DMS 273 (cell line): ENCODE data around the gene ZNF605.
A peak's percentile ranks its signal among the peaks of the same experiment; 100 is the strongest.
"Not testable (repeated sequence)": the region's sequence is repeated elsewhere in the genome, so short reads cannot be mapped to it uniquely, and the experiment has no call there.

Experiments used
- DNase-seq: peaks from one replicate; lab custom pipeline; 2025; ENCODE audit not compliant: unreplicated experiment; lab: John Stamatoyannopoulos, UW

The ZNF605 gene

GRCh38 chr12:132908145-132909029, 47.7 kb downstream of the ZNF605 start:
- peak; percentile 99 for DNase-seq

GRCh38 chr12:132907789-132908144, 48.3 kb downstream of the ZNF605 start:
- DNase-seq = not testable (repeated sequence)

GRCh38 chr12:132907216-132907615, 48.9 kb downstream of the ZNF605 start:
- peak; percentile 32 for DNase-seq

- no peak for DNase-seq
These were observed 51.3 kb downstream of the ZNF605 start for GRCh38 chr12:132904718-132905328.

GRCh38 chr12:132899033-132899432, 57.1 kb downstream of the ZNF605 start:
- no peak for DNase-seq

- no peak for DNase-seq
These were observed 67.3 kb downstream of the ZNF605 start for GRCh38 chr12:132888852-132889251.

- peak; percentile 98 for DNase-seq
These were observed 68.4 kb downstream of the ZNF605 start, which contains the start of gene CHFR for GRCh38 chr12:132887513-132888351. Gene CHFR, minus strand, starts transcription at chr12:132887605. Its CDS starts 277 bp downstream, at chr12:132887328.

- DNase-seq = peak; percentile 59
These were observed 69.3 kb downstream of the ZNF605 start for GRCh38 chr12:132886529-132887477.

- no peak for DNase-seq
These were observed 74.3 kb downstream of the ZNF605 start for GRCh38 chr12:132881818-132882217.

GRCh38 chr12:132874620-132875019, 81.5 kb downstream of the ZNF605 start:
- not testable (repeated sequence) for DNase-seq

GRCh38 chr12:132874175-132874574, 81.9 kb downstream of the ZNF605 start:
- no peak for DNase-seq

GRCh38 chr12:132873724-132874123, 82.4 kb downstream of the ZNF605 start:
- no peak for DNase-seq

- DNase-seq = no peak
These were observed 83.1 kb downstream of the ZNF605 start for GRCh38 chr12:132872975-132873421.

- no peak for DNase-seq
These were observed 83.8 kb downstream of the ZNF605 start for GRCh38 chr12:132872073-132872855.

GRCh38 chr12:132869551-132869950, 86.6 kb downstream of the ZNF605 start:
- no peak for DNase-seq
